Esophagus squamous epithelium (tissue), 4 donors: ENCODE data around the gene ZNF586.
"Not testable (repeated sequence)": the region's sequence is repeated elsewhere in the genome, so short reads cannot be mapped to it uniquely, and the experiment has no call there.

Experiments
- POLR2A ChIP-seq, 4 donors: fragments of 450-650 bp; IDR thresholded peaks; one replicate each; pipeline ENCODE4 v1.6.1; 2017; ENCODE audit warnings: antibody characterized with exemption in 4 of 4, mild to moderate bottlenecking in 4 of 4, moderate library complexity in 3 of 4
- TF ChIP-seq, protein P1 (sequence below), 6 experiments: fragments of 450-650 bp in 4 of 6; fragments of 200-600 bp in 2 of 6; sonication (generic) in 2 of 6; IDR thresholded peaks; one replicate each; pipeline ENCODE4 v1.5.1; 2016 to 2019; ENCODE audit warnings: antibody characterized with exemption in 6 of 6, mild to moderate bottlenecking in 4 of 6, moderate library complexity in 4 of 6

DNA sequence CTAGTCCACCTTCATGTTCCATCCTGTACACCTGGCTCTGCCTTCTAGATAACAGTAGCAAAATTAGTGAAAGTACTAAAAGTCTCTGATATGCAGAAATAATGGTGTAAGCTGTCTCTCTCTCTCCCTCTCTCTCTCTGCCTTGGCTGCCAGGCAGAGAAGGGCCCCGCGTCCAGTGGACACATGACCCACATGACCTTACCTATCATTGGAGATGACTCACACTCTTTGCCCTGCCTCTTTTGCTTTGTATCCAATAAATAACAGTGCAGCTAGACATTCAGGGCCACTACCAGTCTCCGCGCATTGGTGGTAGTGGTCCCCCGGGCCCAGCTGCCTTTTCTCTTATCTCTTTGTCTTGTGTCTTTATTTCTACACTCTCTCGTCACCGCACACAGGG lies 30.7 kb upstream of the ZNF586 start:
- TF ChIP-seq, protein P1, sequence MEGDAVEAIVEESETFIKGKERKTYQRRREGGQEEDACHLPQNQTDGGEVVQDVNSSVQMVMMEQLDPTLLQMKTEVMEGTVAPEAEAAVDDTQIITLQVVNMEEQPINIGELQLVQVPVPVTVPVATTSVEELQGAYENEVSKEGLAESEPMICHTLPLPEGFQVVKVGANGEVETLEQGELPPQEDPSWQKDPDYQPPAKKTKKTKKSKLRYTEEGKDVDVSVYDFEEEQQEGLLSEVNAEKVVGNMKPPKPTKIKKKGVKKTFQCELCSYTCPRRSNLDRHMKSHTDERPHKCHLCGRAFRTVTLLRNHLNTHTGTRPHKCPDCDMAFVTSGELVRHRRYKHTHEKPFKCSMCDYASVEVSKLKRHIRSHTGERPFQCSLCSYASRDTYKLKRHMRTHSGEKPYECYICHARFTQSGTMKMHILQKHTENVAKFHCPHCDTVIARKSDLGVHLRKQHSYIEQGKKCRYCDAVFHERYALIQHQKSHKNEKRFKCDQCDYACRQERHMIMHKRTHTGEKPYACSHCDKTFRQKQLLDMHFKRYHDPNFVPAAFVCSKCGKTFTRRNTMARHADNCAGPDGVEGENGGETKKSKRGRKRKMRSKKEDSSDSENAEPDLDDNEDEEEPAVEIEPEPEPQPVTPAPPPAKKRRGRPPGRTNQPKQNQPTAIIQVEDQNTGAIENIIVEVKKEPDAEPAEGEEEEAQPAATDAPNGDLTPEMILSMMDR (IDR thresholded peaks at IDR 0.05), result not testable (repeated sequence)
- not testable (repeated sequence) for TF ChIP-seq POLR2A (IDR thresholded peaks at IDR 0.05)
